ENCODE measurements around the gene RIC1. TPM values are rescaled to one million over a fixed set of nuclear protein-coding genes. Genes with fewer than 3 reads are reported as not detected.
"Not testable (repeated sequence)": the region's sequence is repeated elsewhere in the genome, so short reads cannot be mapped to it uniquely, and the experiment has no call there.

The RIC1 gene
- total RNA-seq, 1 donor from 2014 or later: 23.9 TPM

GRCh38 chr9:5651246-5651645 lies 22.3 kb downstream of the RIC1 start:
- H3K27me3 ChIP-seq: no peaks in the 10 kb centered on the region
- no peak overlapping the region for H3K27ac ChIP-seq
- no peak for TF ChIP-seq CTCF (IDR thresholded peaks at IDR 0.05)
- intact Hi-C loops (cut with DNase I): no loop called here
- no peaks in the 10 kb centered on the region for H3K36me3 ChIP-seq
- no peaks in the 10 kb centered on the region for H3K4me1 ChIP-seq
- H3K4me3 ChIP-seq: no peak overlapping the region
- no peak for DNase-seq
- no peak for ATAC-seq
- peaks cover 36% of the 10 kb centered on the region for H3K9me3 ChIP-seq

DNA sequence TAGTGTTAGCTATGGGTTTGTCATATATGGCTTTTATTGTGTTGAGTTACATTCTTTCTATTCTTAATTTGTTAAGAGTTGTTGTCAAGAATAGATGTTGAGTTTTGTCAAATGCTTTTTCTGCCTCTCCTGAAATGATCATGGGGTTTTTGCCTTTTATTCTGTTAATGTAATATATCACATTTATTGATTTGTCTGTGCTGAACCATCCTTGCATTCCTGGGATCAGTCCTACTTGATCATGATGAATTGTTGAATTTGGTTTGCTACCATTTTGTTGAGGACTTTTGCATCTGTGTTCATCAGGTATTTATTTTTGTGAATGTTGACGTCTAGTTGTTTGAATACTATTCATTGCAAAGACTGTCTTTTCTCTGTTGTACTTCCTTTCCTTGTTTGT lies 23.9 kb downstream of the RIC1 start:
- no peaks in the 10 kb centered on the region for H3K27me3 ChIP-seq
- no peaks in the 10 kb centered on the region for H3K4me1 ChIP-seq
- H3K36me3 ChIP-seq: peaks cover 13% of the 10 kb centered on the region
- no peak overlapping the region for H3K27ac ChIP-seq
- no peak overlapping the region for H3K4me3 ChIP-seq
- intact Hi-C loops (cut with DNase I): no loop called here
- TF ChIP-seq CTCF (IDR thresholded peaks at IDR 0.05): no peak
- ATAC-seq: no peak
- no peak for DNase-seq
- H3K9me3 ChIP-seq: peaks cover 36% of the 10 kb centered on the region

GRCh38 chr9:5662804-5663203 lies 33.9 kb downstream of the RIC1 start:
- H3K4me1 ChIP-seq; H3K27ac ChIP-seq; H3K4me3 ChIP-seq; H3K27me3 ChIP-seq; H3K9me3 ChIP-seq; DNase-seq; H3K36me3 ChIP-seq; ATAC-seq; intact Hi-C loops (cut with DNase I): not testable (repeated sequence)

- Histone ChIP-seq H3K4me3 (no peak overlapping the region), H3K27ac (no peak overlapping the region), H3K9me3 (peaks cover 9% of the 10 kb centered on the region), H3K4me1 (no peaks in the 10 kb centered on the region), H3K36me3 (peaks cover 8% of the 10 kb centered on the region), H3K27me3 (no peaks in the 10 kb centered on the region)
- no peak for DNase-seq
- intact Hi-C loops (cut with DNase I): no loop called here
- no peak for ATAC-seq
- TF ChIP-seq CTCF (IDR thresholded peaks at IDR 0.05): no peak
Observed at GRCh38 chr9:5665059-5665458, 36.2 kb downstream of the RIC1 start.

GRCh38 chr9:5667391-5667790 lies 38.5 kb downstream of the RIC1 start:
- DNase-seq (no peak), ATAC-seq (no peak)
- no peaks in the 10 kb centered on the region for H3K27me3 ChIP-seq
- H3K4me3 ChIP-seq: no peak overlapping the region
- TF ChIP-seq CTCF (IDR thresholded peaks at IDR 0.05): no peak
- no peak overlapping the region for H3K27ac ChIP-seq
- intact Hi-C loops (cut with DNase I): no loop called here
- H3K36me3 ChIP-seq: peaks cover 8% of the 10 kb centered on the region
- H3K4me1 ChIP-seq: no peaks in the 10 kb centered on the region
- H3K9me3 ChIP-seq: peaks cover 9% of the 10 kb centered on the region

GRCh38 chr9:5670079-5670478 lies 41.2 kb downstream of the RIC1 start:
- H3K9me3 ChIP-seq: no peaks in the 10 kb centered on the region
- no peak for DNase-seq
- no peak overlapping the region for H3K27ac ChIP-seq
- intact Hi-C loops (cut with DNase I): no loop called here
- no peaks in the 10 kb centered on the region for H3K4me1 ChIP-seq
- H3K4me3 ChIP-seq: no peak overlapping the region
- peaks cover 8% of the 10 kb centered on the region for H3K36me3 ChIP-seq
- no peak for TF ChIP-seq CTCF (IDR thresholded peaks at IDR 0.05)
- H3K27me3 ChIP-seq: no peaks in the 10 kb centered on the region
- no peak for ATAC-seq

Measured in upper lobe of right lung (tissue), 1 donor.